HT-29 (cell line): ENCODE measurements around the gene VWA5B2. TPM values are rescaled to one million over a fixed set of nuclear protein-coding genes. Genes with fewer than 3 reads are reported as not detected.
A peak's percentile ranks its signal among the peaks of the same experiment; 100 is the strongest.

Experiments
- DNase-seq: peaks from one replicate; pipeline ENCODE4 v3.0.0-alpha.2; 2015; ENCODE audit warnings: low spot score
- total RNA-seq: library from RNA; depleted of rRNA; stranded (reverse); fragments of >200 nt; shearing (Covaris generic); gene quantifications from 2 replicates; pipeline ENCODE4 v1.2.3, GENCODE V29; 2014; rRNA removed

VWA5B2 gene
- 0.63 and 1.4 TPM in 2 replicates for total RNA-seq

- peak; percentile 29 for DNase-seq
Measured at GRCh38 chr3:184229394-184230080, at the start of gene VWA5B2. TSS of gene VWA5B2 (plus strand) at chr3:184229585. CDS start at chr3:184230529, 944 bp downstream.

- DNase-seq, result no peak
Measured at GRCh38 chr3:184180165-184180564, 49.2 kb upstream of the VWA5B2 start.

DNA sequence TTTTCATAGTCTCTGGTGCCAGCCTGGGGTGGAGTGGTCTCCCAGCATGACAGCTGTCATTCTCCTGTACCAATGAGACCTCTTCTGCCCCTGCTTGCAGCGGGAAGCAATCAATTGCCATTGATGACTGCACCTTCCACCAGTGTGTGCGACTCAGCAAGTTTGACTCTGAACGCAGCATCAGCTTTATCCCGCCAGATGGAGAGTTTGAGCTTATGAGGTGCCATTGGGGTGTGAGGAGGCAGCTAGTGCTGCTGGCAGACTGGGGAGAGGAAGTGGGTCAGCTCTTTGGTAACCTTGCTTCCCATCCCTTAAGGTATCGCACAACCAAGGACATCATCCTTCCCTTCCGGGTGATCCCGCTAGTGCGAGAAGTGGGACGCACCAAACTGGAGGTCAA lies 47.8 kb upstream of the VWA5B2 start:
- no peak for DNase-seq

- DNase-seq, result no peak
Measured at GRCh38 chr3:184183679-184184078, 45.7 kb upstream of the VWA5B2 start.

DNA sequence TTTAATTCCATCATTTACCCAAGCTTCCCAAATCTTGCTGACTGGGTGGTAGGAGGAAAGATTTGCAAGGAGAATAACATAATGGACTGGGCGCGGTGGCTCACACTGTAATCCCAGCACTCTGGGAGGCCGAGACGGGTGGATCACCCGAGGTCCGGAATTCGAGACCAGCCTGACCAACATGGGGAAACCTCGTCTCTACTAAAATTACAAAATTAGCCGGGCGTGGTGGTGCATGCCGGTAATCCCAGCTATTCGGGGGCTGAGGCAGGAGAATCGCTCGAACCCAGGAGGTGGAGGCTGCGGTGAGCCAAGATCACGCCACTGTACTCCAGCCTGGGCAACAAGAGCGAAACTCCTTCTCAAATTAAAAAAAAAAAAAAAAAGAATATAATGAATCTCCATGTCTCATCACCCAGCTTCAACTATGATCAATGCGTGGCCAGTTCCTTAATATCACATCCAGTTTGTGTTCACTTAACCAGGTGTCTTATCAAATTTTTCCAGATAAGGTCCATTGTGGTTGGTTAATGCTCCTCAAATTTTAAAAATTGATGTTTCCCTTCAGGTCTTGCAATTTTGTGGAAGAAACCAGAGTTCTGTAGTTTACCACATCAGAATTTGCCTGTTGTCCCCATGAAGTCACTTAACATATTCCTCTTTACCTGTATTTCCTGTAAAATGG lies 44.7 kb upstream of the VWA5B2 start:
- no peak for DNase-seq

DNA sequence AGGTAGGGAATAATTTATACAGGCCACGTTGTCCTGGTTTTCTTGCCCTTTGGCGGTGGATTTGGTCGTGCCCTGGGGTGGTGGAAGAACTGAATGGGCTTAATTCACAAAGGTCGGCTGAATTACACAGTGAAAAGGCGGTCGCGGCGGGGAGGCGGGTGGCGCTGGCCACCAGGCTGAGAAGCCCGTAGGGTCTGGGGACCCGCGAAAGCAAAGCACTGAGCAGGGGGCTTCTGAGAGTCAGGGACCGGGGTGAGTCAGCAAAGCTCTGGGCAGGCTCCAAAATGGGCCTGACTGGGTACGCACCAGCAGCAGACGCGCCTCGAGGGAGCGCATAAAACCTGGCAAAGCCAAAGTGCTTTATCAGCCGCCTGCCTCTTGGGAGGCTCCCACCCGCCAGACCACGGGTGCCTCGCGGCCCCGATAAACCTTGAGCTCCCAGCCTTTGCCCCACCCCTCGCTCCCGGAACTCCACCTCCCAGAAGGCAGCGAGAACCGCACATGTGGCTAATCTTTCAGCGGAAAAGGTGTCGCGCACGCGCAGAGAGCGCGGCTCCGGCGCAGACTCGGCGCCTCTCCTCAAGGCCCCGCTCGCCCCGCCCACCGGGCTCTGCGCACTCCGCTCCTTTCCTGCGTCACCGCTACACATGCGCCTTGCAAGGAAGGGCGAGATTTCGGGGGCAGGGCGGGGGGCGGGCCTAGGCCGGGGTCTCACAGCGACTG lies 43.8 kb upstream of the VWA5B2 start:
- DNase-seq, result peak; percentile 98

DNA sequence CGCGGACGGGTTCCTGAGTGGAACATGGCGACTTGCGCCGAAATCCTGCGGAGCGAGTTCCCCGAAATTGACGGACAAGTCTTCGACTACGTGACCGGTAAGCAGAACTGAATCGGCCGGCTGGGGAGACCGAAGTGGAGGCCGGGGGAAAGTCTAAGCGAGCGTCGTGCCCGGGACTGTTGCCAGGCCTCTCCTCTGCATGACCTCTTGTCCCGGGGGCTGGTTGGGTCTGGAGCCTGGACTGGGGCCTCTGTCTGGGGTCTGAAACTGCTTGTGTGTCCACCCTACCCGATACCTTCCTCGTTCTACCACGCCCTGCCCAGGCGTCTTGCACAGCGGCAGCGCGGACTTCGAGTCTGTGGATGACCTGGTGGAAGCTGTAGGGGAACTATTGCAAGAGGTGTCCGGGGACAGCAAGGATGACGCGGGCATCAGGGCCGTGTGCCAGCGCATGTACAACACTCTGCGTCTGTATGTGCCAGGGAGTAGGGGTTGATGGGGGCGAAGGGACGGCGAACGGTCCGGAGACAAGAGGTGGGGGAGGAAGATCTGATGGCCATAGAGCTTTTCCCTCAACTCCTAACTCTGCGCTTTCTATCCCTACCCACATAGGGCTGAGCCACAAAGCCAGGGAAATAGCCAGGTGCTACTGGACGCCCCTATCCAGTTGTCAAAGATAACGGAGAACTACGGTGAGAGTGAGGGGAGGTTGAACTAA lies 43.0 kb upstream of the VWA5B2 start, which contains the start of gene ABCF3:
ABCF3 (plus strand) TSS at position 16 of the 718 bp plus-strand sequence; CDS start at position 25, 9 bp downstream.
- DNase-seq, result peak; percentile 11

GRCh38 chr3:184186902-184187207 lies 42.5 kb upstream of the VWA5B2 start:
- DNase-seq, result no peak

- DNase-seq, result no peak
Measured at GRCh38 chr3:184188080-184188479, 41.3 kb upstream of the VWA5B2 start.

DNA sequence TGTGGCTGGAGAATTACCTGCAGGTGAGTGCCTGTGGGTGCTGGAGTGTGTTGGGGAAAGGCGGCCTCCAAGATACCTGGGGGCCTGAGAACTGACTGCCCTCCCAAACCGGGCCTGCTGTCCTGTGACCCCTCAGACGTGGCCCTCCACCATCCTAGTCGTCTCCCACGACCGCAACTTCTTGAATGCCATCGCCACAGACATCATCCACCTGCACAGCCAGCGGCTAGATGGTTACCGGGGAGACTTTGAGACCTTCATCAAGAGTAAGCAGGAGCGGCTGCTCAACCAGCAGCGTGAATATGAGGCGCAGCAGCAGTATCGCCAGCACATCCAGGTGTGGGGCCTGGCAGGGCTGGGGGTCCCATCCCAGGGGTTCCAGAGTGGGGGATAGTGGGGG lies 40.0 kb upstream of the VWA5B2 start:
- DNase-seq, result no peak

DNA sequence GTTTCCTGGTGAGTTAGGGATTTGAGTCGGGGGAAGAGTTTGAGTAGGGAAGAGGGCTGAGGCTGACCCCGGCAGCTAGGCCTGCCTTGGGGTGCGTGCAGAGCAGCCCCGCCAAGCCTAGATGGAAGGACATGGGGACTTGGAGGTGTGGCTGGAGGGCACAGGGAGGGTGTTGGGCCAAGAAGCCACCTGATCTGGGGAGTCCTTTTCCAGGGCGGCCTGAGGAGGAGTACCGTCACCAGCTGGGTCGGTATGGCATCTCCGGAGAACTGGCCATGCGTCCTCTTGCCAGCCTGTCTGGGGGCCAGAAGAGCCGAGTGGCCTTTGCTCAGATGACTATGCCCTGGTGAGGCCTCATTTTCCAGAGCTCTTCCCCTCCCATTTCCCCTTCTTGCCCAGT lies 36.5 kb upstream of the VWA5B2 start:
- no peak for DNase-seq

DNA sequence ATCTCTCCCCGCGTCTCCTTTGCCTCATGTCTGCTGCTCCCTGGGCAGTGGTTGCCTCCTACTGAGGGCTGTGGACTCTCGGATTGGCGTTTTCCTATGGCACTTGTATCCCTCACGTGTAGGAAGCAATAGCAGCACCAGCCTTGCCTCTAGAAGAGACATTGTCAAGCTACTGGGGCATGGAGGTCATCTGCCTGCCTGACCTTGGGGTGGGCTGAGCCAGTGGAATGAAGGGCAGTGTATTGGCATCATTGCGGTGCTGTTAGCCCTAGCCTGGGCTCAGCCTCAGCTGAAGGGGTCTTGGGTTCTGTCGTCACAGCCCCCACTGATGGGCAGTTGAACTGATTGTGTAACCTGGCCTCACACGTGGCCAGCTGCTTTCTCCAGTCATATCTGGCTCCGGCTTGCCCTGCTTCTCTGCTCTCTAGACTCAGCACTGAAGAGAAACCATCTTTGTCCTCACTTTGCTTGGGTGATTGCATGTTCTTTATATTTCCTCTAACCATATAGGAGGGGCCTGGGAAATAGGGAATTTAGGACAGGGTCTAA lies 35.3 kb upstream of the VWA5B2 start:
- no peak for DNase-seq

GRCh38 chr3:184196536-184196935 lies 32.8 kb upstream of the VWA5B2 start:
- no peak for DNase-seq

GRCh38 chr3:184198509-184198908 lies 30.9 kb upstream of the VWA5B2 start:
- no peak for DNase-seq

- no peak for DNase-seq
Measured at GRCh38 chr3:184200825-184201224, 28.6 kb upstream of the VWA5B2 start.

- DNase-seq, result no peak
Measured at GRCh38 chr3:184203526-184203925, 25.9 kb upstream of the VWA5B2 start.

DNA sequence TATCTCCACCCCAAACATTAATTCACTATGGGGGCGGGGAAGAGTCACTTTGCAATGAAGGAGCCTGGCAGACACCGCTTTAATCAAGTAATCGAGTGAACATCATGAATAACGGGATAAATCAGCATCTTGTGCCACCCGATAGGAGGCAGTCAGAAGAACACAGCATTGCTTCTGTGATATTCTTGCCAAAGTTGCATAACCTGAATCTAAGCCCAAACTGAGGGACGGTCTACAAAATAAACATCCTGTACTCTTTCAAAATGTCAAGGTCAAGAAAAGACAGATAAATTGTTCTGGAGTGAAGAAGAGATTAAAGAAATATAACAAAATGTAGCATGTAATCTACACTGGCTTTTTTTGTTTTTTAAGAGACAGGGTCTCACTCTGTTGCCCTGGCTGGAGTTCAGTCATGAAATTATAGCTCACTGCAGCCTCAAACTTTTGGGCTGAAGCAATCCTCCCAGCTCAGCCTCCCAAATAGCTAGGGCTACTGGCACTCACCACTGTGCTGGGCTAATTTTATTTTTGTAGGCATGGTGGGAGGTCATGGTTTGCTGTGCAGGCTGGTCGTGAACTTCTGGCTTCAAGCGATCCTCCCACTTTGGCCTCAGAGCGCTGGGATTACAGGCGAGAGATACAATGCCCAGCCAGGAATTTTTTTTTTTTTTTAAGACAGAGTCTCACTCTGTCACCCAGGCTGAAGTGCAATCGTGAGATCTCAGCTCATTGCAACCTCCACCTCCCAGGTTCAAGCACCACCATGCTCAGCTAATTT lies 20.1 kb upstream of the VWA5B2 start:
- DNase-seq, result no peak

DNA sequence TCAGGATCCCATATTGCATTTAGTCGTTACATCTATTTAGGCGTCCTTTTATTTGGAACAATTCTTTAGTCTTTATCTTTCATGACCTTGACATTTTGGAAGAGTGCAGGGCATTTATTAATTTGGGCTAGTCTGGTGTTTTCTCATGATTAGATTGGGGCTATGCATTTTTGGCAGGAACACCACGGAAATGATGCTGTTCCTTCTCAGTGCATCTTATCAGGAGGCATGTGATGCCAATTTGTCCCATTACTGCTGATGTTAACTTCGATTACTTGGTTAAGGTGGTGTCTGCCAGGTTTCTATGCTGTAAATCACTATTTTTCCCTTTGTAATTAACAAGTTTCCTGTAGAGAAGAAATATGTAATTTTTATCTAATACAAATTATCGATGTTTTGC lies 18.1 kb upstream of the VWA5B2 start:
- no peak for DNase-seq

- DNase-seq, result no peak
Measured at GRCh38 chr3:184211718-184212117, 17.7 kb upstream of the VWA5B2 start.

DNA sequence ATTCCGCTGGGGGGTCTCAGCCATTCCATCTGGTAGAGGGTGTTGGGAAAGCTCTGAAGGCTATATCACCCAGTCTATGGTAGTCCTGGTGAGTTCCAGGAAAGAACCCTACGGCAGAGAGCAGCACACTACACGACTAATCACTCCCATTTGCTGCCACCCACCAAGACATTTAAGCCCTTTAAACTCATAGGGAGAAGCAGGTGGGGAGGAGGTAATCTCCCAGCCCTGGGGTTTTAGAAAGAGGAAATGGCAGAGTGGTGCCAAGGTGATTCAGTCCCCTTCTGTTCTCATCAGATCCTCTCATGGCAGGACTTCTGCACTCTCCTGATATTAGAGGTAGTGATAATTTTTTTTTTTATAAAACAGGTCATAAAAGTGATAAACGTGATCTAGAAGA lies 10.6 kb upstream of the VWA5B2 start:
- DNase-seq, result no peak

DNA sequence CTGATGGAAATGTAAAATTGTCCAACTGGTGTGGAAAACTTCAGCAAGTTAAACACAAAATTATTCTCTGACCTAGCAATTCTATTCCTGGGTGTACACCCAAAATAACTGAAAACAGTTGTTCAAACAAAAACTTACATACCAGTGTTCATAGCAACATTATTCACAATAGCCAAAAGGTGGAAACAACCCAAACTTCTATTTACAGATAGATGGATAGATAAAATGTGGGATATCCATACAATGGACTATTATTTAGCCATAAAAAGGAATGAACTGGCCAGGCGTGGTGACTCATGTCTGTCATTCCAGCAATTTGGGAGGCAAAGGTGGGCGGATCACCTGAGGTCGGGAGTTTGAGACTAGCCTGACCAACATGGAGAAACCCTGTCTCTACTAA lies 6.9 kb upstream of the VWA5B2 start:
- no peak for DNase-seq
